K562 (cell line): ENCODE data around the gene CXorf65. TPM values are rescaled to one million over a fixed set of nuclear protein-coding genes. Genes with fewer than 3 reads are reported as not detected.

Experiments
- ATF1 ChIP-seq, 2 experiments: fragments of 450-650 bp in 1 of 2; IDR thresholded peaks; 2 replicates each; pipeline ENCODE4 v1.6.1; 2016; ENCODE audit warnings: missing compliant biosample characterization in 1 of 2, missing genetic modification characterization in 1 of 2
- CREM ChIP-seq: IDR thresholded peaks from 2 replicates; pipeline ENCODE4 v1.6.1; 2014; ENCODE audit warnings: antibody characterized with exemption, low read depth
- FOXO4 ChIP-seq: fragments of 450-650 bp; formaldehyde crosslinking; IDR thresholded peaks from 2 replicates; pipeline ENCODE4 v1.4.0; 2020; ENCODE audit warnings: mild to moderate bottlenecking, moderate library complexity
- HNRNPL ChIP-seq: fragments of 200-400 bp; formaldehyde crosslinking; IDR thresholded peaks from 2 replicates; pipeline ENCODE4 v1.6.1; 2017; ENCODE audit warnings: low read depth, mild to moderate bottlenecking, low read length
- HNRNPUL1 ChIP-seq: fragments of 200-400 bp; formaldehyde crosslinking; IDR thresholded peaks from 2 replicates; pipeline ENCODE4 v1.6.1; 2017; ENCODE audit warnings: low read length
- KDM2B ChIP-seq: fragments of 250-450 bp; sonication (Bioruptor Pico); IDR thresholded peaks from 2 replicates; pipeline ENCODE4 v1.8.0; 2021; ENCODE audit warnings: mild to moderate bottlenecking, moderate library complexity
- KHSRP ChIP-seq: fragments of 450-650 bp; IDR thresholded peaks from 2 replicates; pipeline ENCODE4 v1.6.1; 2017
- LEF1 ChIP-seq: fragments of 450-650 bp; IDR thresholded peaks from 2 replicates; pipeline ENCODE4 v1.6.1; 2016; ENCODE audit warnings: mild to moderate bottlenecking
- MAFG ChIP-seq: fragments of 450-650 bp; conservative IDR thresholded peaks from 2 replicates; pipeline ENCODE4 v1.6.1; 2016; ENCODE audit warnings: missing genetic modification characterization, missing compliant biosample characterization
- MYBL2 ChIP-seq, 2 experiments: fragments of 450-650 bp in 1 of 2; sonication (generic) in 1 of 2; formaldehyde crosslinking in 1 of 2; IDR thresholded peaks; 2 replicates each; pipeline versions ENCODE4 v1.6.1 to v1.8.1; 2017 to 2022; ENCODE audit warnings: borderline replicate concordance in 1 of 2, inconsistent platforms in 1 of 2, low read depth in 1 of 2, mild to moderate bottlenecking in 1 of 2, missing genetic modification reagents in 1 of 2, moderate library complexity in 1 of 2
- NR4A1 ChIP-seq, 2 experiments: fragments of 250-450 bp in 1 of 2; fragments of 450-650 bp in 1 of 2; sonication (Bioruptor Pico) in 1 of 2; IDR thresholded peaks; 2 replicates each; pipeline versions ENCODE4 v1.4.0 to v1.6.1; 2016 to 2020; ENCODE audit warnings: mild to moderate bottlenecking in 2 of 2, missing compliant biosample characterization in 1 of 2, missing genetic modification characterization in 1 of 2, moderate library complexity in 1 of 2
- PBX2 ChIP-seq, 2 experiments: IDR thresholded peaks in 1 of 2; conservative IDR thresholded peaks in 1 of 2; 2 replicates each; pipeline ENCODE4 v1.6.1; 2016; ENCODE audit warnings: low read depth in 2 of 2, mild to moderate bottlenecking in 1 of 2, missing compliant biosample characterization in 1 of 2, missing genetic modification characterization in 1 of 2, moderate library complexity in 1 of 2
- POLR2AphosphoS5 ChIP-seq: IDR thresholded peaks from 2 replicates; pipeline ENCODE4 v1.6.1; 2011; ENCODE audit warnings: mild to moderate bottlenecking, low read depth, low read length, moderate library complexity; ENCODE audit not compliant: control insufficient read depth, insufficient read depth
- SRSF1 ChIP-seq: fragments of 200-400 bp; formaldehyde crosslinking; IDR thresholded peaks from 2 replicates; pipeline ENCODE4 v1.6.1; 2017; ENCODE audit warnings: mild to moderate bottlenecking, low read depth, low read length, moderate library complexity
- ZKSCAN3 ChIP-seq: fragments of 250-450 bp; sonication (Bioruptor Pico); IDR thresholded peaks from 2 replicates; pipeline ENCODE4 v1.4.0; 2020
- ZNF217 ChIP-seq: sonication (generic); formaldehyde crosslinking; IDR thresholded peaks from 2 replicates; pipeline ENCODE4 v1.8.0; 2022; ENCODE audit warnings: mild to moderate bottlenecking, missing genetic modification reagents
- polyA plus RNA-seq, 8 experiments: library from polyadenylated mRNA; depleted of rRNA in 4 of 8; stranded (reverse) in 5 of 8; unstranded in 3 of 8; fragments of >200 nt; fragmentation: Nextera tagmentation in 2 of 8; fragmentation: Illumina TruSeq in 1 of 8; extraction: Ambion mirVana in 2 of 8; extraction: Trizol in 1 of 8; gene quantifications; 2 replicates each; pipeline versions ENCODE4 v1.2.1 to v1.2.3, GENCODE V29; 2011 to 2014; ENCODE audit warnings: inconsistent platforms in 1 of 8, missing spikeins in 1 of 8
- total RNA-seq, 7 experiments: library from RNA; depleted of rRNA in 6 of 7; stranded (reverse); fragments of >200 nt in 6 of 7; fragmentation: Illumina TruSeq in 2 of 7; extraction: Trizol in 2 of 7; gene quantifications; 2 replicates each; pipeline versions ENCODE4 v1.2.1 to v1.2.3, GENCODE V29; 2011 to 2021; ENCODE audit warnings: low replicate concordance in 1 of 7
- TF ChIP-seq, protein P1 (sequence below): fragments of 450-650 bp; conservative IDR thresholded peaks from 2 replicates; pipeline ENCODE4 v1.6.1; 2016; ENCODE audit warnings: missing genetic modification characterization, low read depth, mild to moderate bottlenecking, missing compliant biosample characterization, moderate library complexity
- TF ChIP-seq, protein P2 (sequence below): fragments of 200-800 bp; sonication (Bioruptor generic); IDR thresholded peaks from 2 replicates; pipeline ENCODE4 v1.6.1; 2017; ENCODE audit warnings: missing genetic modification characterization, missing compliant biosample characterization

CXorf65 gene
- total and polyA plus RNA-seq, 9 of the 15 experiments (the other 6 are each of a cell fraction or from before 2014, with no cell fraction given) = 1.4 to 8.4 (median 2.9) TPM

DNA sequence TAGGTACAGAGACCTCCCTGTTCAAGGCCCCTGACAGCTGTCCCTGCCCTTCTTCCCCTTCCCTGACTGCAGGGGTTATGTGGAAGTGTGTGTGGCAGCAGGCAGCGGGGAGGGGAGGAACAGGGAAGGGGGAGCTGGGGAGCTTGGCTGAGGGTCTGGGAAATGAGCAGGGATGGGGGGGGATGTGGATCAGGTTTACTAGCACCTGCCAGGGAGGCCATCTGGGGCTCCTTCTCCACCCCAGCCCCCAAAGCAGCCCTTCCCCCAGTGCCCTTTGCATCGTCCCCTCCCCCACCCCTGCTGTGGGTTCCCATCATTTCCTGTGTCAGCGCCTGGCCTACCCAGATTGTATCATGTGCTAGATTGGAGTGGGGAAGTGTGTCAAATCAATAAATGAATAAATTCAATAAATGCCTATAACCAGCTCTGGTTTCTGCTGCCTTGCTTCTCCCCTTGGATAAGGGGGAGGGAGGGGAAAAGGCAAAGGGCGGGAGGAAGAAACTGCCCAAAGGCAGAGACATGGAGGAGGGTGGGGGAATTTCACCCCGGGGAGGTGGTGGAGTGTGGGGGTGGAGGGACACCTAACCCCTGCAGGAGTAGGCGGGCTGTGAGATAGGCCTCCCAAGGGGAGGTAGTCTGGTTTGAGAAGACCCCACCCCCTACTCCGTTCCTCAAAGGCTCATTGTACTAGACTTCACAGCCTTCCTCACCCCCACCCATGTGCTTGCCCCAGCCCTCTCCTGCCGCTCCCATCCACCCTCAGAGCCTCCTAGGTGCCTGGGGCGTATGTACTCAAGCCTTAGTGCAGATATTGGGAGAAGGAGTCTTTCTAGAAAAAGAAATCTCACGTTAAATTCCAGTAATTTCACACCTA, 3.2 kb downstream of the CXorf65 start (continued):
- TF ChIP-seq, protein P1, sequence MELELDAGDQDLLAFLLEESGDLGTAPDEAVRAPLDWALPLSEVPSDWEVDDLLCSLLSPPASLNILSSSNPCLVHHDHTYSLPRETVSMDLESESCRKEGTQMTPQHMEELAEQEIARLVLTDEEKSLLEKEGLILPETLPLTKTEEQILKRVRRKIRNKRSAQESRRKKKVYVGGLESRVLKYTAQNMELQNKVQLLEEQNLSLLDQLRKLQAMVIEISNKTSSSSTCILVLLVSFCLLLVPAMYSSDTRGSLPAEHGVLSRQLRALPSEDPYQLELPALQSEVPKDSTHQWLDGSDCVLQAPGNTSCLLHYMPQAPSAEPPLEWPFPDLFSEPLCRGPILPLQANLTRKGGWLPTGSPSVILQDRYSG (tag) = no peak
- TF ChIP-seq NR4A1 (CRISPR knock-in tag; IDR thresholded peaks at IDR 0.05) (no peak), NR4A1 (tag; IDR thresholded peaks at IDR 0.05) (no peak), HNRNPL (no peak), SRSF1 (no peak), HNRNPUL1 (no peak), CREM (0 out of 2 replicates have a peak, but pooled peaks have one; percentile 10), FOXO4 (CRISPR knock-in tag) (no peak), KDM2B (CRISPR knock-in tag) (no peak), ZNF217 (no peak), LEF1 (peak; percentile 93), MAFG (tag) (no peak), POLR2AphosphoS5 (peak; percentile 70), ZKSCAN3 (CRISPR knock-in tag) (no peak), PBX2 (CRISPR knock-in tag; IDR thresholded peaks at IDR 0.05; ENCODE audit: low read depth) (no peak), PBX2 (tag; conservative IDR thresholded peaks at IDR 0.05; ENCODE audit: low read depth) (no peak), KHSRP (no peak), MYBL2 (IDR thresholded peaks at IDR 0.05; ENCODE audit: low read depth) (no peak), MYBL2 (CRISPR knock-in tag; IDR thresholded peaks at IDR 0.05; ENCODE audit: borderline replicate concordance) (no peak), ATF1 (CRISPR knock-in tag; IDR thresholded peaks at IDR 0.05) (no peak), ATF1 (tag; IDR thresholded peaks at IDR 0.05) (no peak)
- TF ChIP-seq, protein P2, sequence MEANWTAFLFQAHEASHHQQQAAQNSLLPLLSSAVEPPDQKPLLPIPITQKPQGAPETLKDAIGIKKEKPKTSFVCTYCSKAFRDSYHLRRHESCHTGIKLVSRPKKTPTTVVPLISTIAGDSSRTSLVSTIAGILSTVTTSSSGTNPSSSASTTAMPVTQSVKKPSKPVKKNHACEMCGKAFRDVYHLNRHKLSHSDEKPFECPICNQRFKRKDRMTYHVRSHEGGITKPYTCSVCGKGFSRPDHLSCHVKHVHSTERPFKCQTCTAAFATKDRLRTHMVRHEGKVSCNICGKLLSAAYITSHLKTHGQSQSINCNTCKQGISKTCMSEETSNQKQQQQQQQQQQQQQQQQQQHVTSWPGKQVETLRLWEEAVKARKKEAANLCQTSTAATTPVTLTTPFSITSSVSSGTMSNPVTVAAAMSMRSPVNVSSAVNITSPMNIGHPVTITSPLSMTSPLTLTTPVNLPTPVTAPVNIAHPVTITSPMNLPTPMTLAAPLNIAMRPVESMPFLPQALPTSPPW = peak; percentile 82
